NCI-H510A treated with DMSO at 0.1 percent for 48 hours (cell line): ENCODE data around the gene ELK3.

ENCODE experiments used
- DNase-seq: peaks from one replicate; lab custom pipeline; 2025; lab: John Stamatoyannopoulos, UW

Gene ELK3

GRCh38 chr12:96193725-96194575, at the start of gene ELK3:
Gene ELK3 (plus strand): TSS chr12:96194375.
- DNase-seq: peak; percentile 48

- DNase-seq: no peak
These were observed 47.4 kb upstream of the ELK3 start for GRCh38 chr12:96146747-96147146.

GRCh38 chr12:96150442-96150841, 43.7 kb upstream of the ELK3 start:
- no peak for DNase-seq

- DNase-seq: no peak
These were observed 42.0 kb upstream of the ELK3 start for GRCh38 chr12:96152164-96152563.

- peak; percentile 34 for DNase-seq
These were observed 40.9 kb upstream of the ELK3 start for GRCh38 chr12:96153131-96153725.

- DNase-seq: no peak
These were observed 39.0 kb upstream of the ELK3 start for GRCh38 chr12:96155181-96155580.

GRCh38 chr12:96155781-96156180, 38.4 kb upstream of the ELK3 start:
- DNase-seq: no peak

- DNase-seq: no peak
These were observed 38.0 kb upstream of the ELK3 start for GRCh38 chr12:96156211-96156610.

- no peak for DNase-seq
These were observed 36.7 kb upstream of the ELK3 start for GRCh38 chr12:96157427-96157826.

GRCh38 chr12:96164951-96165811, 29.0 kb upstream of the ELK3 start:
- no peak for DNase-seq

GRCh38 chr12:96166765-96167164, 27.4 kb upstream of the ELK3 start:
- DNase-seq: no peak

- DNase-seq: no peak
These were observed 26.7 kb upstream of the ELK3 start for GRCh38 chr12:96167492-96167891.

GRCh38 chr12:96170328-96170727, 23.8 kb upstream of the ELK3 start:
- no peak for DNase-seq

GRCh38 chr12:96170762-96171161, 23.4 kb upstream of the ELK3 start:
- DNase-seq: no peak

- DNase-seq: no peak
These were observed 22.3 kb upstream of the ELK3 start for GRCh38 chr12:96171905-96172304.

GRCh38 chr12:96172981-96173380, 21.2 kb upstream of the ELK3 start:
- no peak for DNase-seq

- no peak for DNase-seq
These were observed 17.6 kb upstream of the ELK3 start for GRCh38 chr12:96176575-96176974.

GRCh38 chr12:96177013-96177412, 17.2 kb upstream of the ELK3 start:
- no peak for DNase-seq

GRCh38 chr12:96183734-96184370, 10.3 kb upstream of the ELK3 start:
- DNase-seq: no peak

- DNase-seq: no peak
These were observed 8.3 kb upstream of the ELK3 start for GRCh38 chr12:96185914-96186313.

- no peak for DNase-seq
These were observed 7.4 kb upstream of the ELK3 start for GRCh38 chr12:96186607-96187301.

- DNase-seq: no peak
These were observed 6.2 kb upstream of the ELK3 start for GRCh38 chr12:96187956-96188355.
